NCI-H1417 treated with DMSO at 0.1 percent for 48 hours (cell line): Measurements from ENCODE around the gene DCN.

ENCODE experiments used
- DNase-seq: peaks from one replicate; lab custom pipeline; 2025; lab: John Stamatoyannopoulos, UW

Gene DCN

DNA sequence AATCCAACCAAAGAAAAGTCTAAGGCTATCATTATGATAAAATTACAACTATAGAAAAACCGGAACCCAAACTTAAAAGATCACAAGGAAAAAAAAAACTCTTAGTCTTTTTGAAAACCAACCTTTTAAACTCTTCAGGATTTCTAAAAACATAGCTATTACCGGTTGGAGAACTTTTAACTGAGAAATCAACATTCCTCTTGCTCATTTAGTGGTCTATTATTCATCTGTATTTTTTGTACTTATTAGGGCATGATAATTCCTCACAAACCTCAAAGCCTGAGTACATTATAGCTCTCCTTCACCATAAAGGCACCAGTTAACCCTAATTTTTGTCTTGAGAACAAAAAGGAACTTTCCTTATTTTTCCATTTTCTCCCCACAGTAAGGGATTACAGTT, 81.7 kb downstream of the DCN start:
- no peak for DNase-seq

DNA sequence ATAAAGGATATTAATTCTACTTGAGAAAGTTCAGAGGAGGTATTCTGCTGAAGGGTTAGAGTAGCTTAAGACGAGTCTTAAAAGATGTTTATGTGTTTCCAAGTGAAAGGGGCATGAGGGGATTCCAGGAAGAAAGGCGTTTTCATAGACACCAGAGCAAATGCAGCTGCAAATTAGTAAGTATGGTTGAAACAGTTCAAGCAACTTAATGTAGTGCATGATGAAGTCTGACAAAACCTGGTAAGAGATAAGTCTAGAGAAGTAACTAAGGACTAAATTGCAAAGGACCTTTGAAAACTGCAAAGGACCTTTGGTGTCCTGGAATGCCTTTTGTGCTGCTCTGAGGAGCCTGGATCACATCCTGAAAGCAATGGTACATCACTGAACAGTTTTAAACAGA, 82.8 kb downstream of the DCN start:
- DNase-seq = no peak

DNA sequence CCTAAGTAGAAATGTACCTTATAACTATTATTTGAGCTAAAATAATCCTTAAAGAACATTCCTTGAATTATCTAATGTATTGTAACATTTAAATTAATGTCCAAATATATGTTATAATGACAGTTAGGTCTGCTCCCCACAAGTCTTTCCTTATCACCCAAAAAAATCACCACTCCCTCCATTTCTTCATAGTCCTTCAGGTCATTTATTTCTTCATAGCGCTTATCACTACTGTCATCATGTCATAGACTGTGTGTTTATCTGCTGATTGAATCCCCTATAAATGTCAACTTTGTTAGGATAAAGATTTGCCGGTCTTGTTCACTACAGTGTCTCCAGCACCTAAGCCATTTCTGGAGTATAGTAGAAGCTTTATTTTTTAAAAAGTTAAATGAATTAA, 83.3 kb downstream of the DCN start:
- no peak for DNase-seq

GRCh38 chr12:91098941-91099340, 83.7 kb downstream of the DCN start:
- no peak for DNase-seq

GRCh38 chr12:91098461-91098860, 84.2 kb downstream of the DCN start:
- DNase-seq = no peak

GRCh38 chr12:91094957-91095356, 87.7 kb downstream of the DCN start:
- no peak for DNase-seq

GRCh38 chr12:91094032-91094662, 88.5 kb downstream of the DCN start:
- DNase-seq = no peak

DNA sequence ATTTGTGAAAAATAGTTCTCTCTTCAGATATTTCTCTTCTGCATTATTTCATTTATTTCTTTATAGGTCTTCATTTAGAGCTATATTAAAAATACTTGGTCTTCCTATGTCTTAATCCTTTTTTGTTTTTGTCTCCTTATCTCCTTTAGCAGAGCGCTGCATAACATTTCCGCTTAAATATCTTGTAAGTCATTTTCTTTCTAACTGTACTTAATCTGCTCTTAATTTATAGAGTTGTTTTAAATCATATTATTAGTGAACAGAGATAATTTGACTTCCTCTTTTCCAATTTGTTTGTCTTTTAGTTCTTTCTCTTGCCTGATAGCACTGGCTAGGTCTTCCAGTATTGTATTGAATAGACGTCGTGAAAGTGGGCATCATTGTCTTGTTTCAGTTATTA, 89.3 kb downstream of the DCN start:
- DNase-seq = no peak

DNA sequence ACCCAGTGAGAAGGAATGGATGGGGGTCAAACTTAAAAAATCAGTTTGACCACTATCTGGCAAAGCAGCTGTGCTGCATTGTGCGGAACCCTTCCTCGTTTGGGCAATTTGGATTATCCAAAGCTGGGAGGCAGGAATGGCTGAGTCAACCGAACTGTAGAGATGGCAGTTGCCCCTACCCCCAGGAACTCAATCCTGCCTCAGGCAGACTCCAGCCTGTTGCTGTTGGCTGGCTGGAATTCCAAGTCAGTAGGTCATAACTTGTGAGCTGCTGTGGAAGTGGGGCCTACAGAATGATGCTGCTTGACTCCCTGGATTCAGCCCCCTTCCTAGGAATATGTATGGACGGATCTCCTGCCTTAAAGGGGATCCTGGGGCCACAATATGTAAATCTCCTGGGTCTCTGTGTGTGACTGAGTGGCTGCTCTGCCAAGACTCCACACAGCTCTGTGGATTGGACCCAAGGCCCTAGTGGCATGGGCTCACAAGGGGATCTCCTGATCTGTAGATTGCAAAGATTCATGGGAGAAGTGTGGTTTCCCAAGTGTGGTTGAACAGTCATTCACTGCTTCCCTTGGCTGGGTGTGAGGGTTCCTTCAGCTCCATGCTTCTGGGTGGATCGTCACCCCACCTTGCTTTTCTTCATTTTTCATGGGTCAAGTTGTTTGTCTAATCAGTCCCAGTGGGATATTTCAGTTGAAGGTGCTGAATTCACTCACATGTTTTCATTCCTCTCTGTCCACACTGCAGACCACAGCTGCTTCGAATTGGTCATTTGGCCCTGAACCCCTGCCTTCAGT, 90.5 kb downstream of the DCN start:
- DNase-seq = no peak
